ENCODE measurements around the gene ZNF462.

- no peak for TF ChIP-seq EP300 (IDR thresholded peaks at IDR 0.05)
- TF ChIP-seq POLR2A (IDR thresholded peaks at IDR 0.05) = no peak
Measured at GRCh38 chr9:106857811-106858470, 5.0 kb upstream of the ZNF462 start.
